Transverse colon (tissue), 4 donors: ENCODE measurements around the gene HIVEP3. TPM values are rescaled to one million over a fixed set of nuclear protein-coding genes. Genes with fewer than 3 reads are reported as not detected.

Experiments used
- DNase-seq: peaks from one replicate; pipeline ENCODE4 v3.0.0-alpha.2; 2019
- H3K27ac ChIP-seq, 4 donors: fragments of 200-600 bp; sonication (generic); 2 replicates each; pipeline ENCODE4 v1.5.1; 2016 to 2018; ENCODE audit warnings: inconsistent platforms in 4 of 4
- H3K27me3 ChIP-seq: fragments of 200-600 bp; sonication (generic); 2 replicates; pipeline ENCODE4 v1.5.1; 2017; ENCODE audit warnings: inconsistent platforms
- H3K36me3 ChIP-seq, 4 donors: fragments of 200-600 bp; sonication (generic); 2 replicates each; pipeline ENCODE4 v1.5.1; 2017 to 2019; ENCODE audit warnings: inconsistent platforms in 4 of 4
- H3K4me1 ChIP-seq, 4 donors: fragments of 200-600 bp; sonication (generic); 2 replicates each; pipeline ENCODE4 v1.5.1; 2017 to 2020; ENCODE audit warnings: inconsistent platforms in 4 of 4
- H3K4me3 ChIP-seq, 4 donors: fragments of 200-600 bp; sonication (generic); 1 replicate in 1 of 4; 2 replicates in 3 of 4; pipeline versions ENCODE4 v1.5.1 to v1.6.1; 2017 to 2019; ENCODE audit warnings: inconsistent platforms in 4 of 4
- H3K9me3 ChIP-seq, 2 donors: fragments of 200-600 bp; sonication (generic); 2 replicates each; pipeline ENCODE4 v1.5.1; 2017 to 2019; ENCODE audit warnings: inconsistent platforms in 2 of 2
- CTCF ChIP-seq, 5 experiments: fragments of 200-600 bp in 3 of 5; fragments of 450-650 bp in 2 of 5; sonication (generic) in 3 of 5; IDR thresholded peaks; 1 replicate in 2 of 5; 2 replicates in 3 of 5; pipeline ENCODE4 v1.5.1; 2016 to 2017; ENCODE audit warnings: antibody characterized with exemption in 5 of 5, inconsistent platforms in 3 of 5, mild to moderate bottlenecking in 2 of 5, moderate library complexity in 1 of 5
- EP300 ChIP-seq: sonication (generic); formaldehyde crosslinking; IDR thresholded peaks from one replicate; pipeline ENCODE4 v1.6.1; 2017; ENCODE audit warnings: antibody characterized with exemption, low read depth
- POLR2A ChIP-seq: fragments of 450-650 bp; IDR thresholded peaks from one replicate; pipeline ENCODE4 v1.6.1; 2016; ENCODE audit warnings: antibody characterized with exemption, mild to moderate bottlenecking, moderate library complexity
- POLR2AphosphoS5 ChIP-seq, 3 donors: sonication (generic); formaldehyde crosslinking; IDR thresholded peaks; one replicate each; pipeline ENCODE4 v1.6.1; 2016; ENCODE audit warnings: antibody characterized with exemption in 3 of 3
- WGBS, 2 donors: methylation state at CpG; one replicate each; pipeline ENCODE4 v1.1.5; 2018; ENCODE audit warnings: low coverage in 1 of 2; 5-methylcytosine and 5-hydroxymethylcytosine counted together
- in situ Hi-C, 4 donors: fragments of 200-750 bp; cut with MboI; loops; one replicate each; pipeline versions ENCODE4 v1.15.0 to v1.15.1; 2017; ENCODE audit warnings: low sequenced_read_pairs in 3 of 4, low pct_ligation_motif_present in 1 of 4, low pct_unique_long_range_greater_than_20kb in 1 of 4
- intact Hi-C: fragments of 100-400 bp; cut with DNase I; formaldehyde crosslinking; loops from one replicate; pipeline ENCODE4 v1.15.1; 2023; ENCODE audit warnings: low total_unique reads
- total RNA-seq, 4 donors: library from RNA; depleted of rRNA; stranded (reverse); fragments of >200 nt; gene quantifications; one replicate each; pipeline ENCODE4 v1.1.0, GENCODE V29; 2016

The HIVEP3 gene
- total RNA-seq, 4 donors from 2014 or later: 3.7 to 15.0 (median 5.2) TPM

GRCh38 chr1:41751804-41752513 is 166.8 kb downstream of the HIVEP3 start:
- in situ Hi-C loops: no loop called here
- peak; percentile 21 for DNase-seq
- no peak overlapping the region for H3K27ac ChIP-seq
- H3K9me3 ChIP-seq: no peaks in the 10 kb centered on the region
- whole genome bisulfite sequencing, 2 donors: 71% methylated on average over 9 of the region's 9 CpGs; no CpG with 5 or more reads in 1 of the 2 donors
- no peak for TF ChIP-seq EP300
- no peak for TF ChIP-seq POLR2A
- TF ChIP-seq CTCF (IDR thresholded peaks at IDR 0.05): no peak
- TF ChIP-seq POLR2AphosphoS5 (IDR thresholded peaks at IDR 0.05): no peak
- H3K4me3 ChIP-seq: no peak overlapping the region
- no peaks in the 10 kb centered on the region for H3K27me3 ChIP-seq
- no peaks in the 10 kb centered on the region for H3K36me3 ChIP-seq
- intact Hi-C loops: no loop called here
- no peaks in the 10 kb centered on the region for H3K4me1 ChIP-seq

DNA sequence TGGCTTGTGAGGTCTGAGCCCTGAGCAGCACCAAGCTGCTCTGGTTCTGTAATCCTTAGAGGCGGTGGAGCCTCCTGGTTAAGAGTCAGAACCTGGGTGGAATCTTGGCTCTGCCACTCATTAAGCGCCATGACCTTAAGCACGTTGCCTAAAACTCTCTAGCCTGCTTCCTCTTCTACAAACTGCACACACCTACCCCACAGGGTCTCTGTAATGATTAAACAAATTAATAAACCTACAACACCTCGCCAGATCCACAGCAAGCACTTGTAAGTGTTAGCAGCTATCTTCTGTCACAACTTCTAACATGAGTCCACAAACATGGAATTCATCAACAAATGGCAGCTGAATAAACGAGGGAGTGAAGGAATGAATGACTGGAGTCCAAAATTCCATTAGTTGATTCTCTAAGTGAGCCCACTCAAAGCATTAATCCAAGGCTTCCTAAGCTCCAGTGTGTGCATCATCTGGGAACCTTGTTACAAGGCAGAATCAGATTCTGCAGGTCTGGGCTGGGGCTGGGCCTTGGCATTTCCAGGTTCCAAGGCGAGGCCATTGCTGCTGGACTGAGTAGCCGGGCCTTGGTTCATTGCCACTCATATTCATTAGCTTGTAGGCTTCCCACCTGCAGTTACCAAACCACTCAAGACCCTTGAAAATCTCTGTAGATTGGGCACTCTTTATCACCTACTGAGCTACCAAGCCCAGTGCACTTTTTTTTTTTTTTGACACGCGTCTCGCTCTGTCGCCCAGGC is 168.6 kb downstream of the HIVEP3 start:
- 70 to 75% methylated on average over 3 to 11 of the region's 11 CpGs for WGBS, 2 donors
- Histone ChIP-seq H3K4me1 (no peaks in the 10 kb centered on the region), H3K27me3 (no peaks in the 10 kb centered on the region), H3K9me3 (no peaks in the 10 kb centered on the region), H3K4me3 (no peak overlapping the region), H3K27ac (no peak overlapping the region), H3K36me3 (no peaks in the 10 kb centered on the region)
- TF ChIP-seq POLR2AphosphoS5 (IDR thresholded peaks at IDR 0.05) (no peak), CTCF (IDR thresholded peaks at IDR 0.05) (no peak), EP300 (no peak), POLR2A (no peak)
- in situ Hi-C loops (no loop called here), intact Hi-C loops (no loop called here)
- DNase-seq: no peak

DNA sequence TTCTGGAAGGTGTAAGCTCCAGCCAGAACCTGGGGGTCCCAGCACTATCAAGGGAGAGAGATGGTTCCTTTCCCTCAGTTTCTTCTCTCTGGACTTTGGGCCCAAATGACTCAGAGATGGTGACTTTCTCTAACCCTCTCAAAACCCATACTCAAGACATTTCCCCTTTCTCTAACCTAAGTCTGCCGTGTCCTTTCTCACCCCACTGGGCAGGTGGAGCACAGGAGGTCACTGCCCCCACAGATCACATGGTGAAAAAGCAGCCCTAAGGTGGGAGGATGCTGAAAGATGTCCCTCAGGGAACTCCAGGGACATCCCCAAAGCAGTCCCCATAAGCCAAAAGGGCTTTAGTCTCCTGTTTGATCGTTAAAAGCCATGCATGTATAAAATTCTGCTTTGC is 173.7 kb downstream of the HIVEP3 start:
- intact Hi-C loops (no loop called here), in situ Hi-C loops (no loop called here)
- Histone ChIP-seq H3K4me1 (peaks cover 0 to 8% (median 0%) of the 10 kb centered on the region in 4 donors), H3K9me3 (no peaks in the 10 kb centered on the region), H3K27me3 (no peaks in the 10 kb centered on the region), H3K36me3 (no peaks in the 10 kb centered on the region), H3K27ac (no peak overlapping the region), H3K4me3 (no peak overlapping the region)
- no peak for TF ChIP-seq EP300
- no peak for TF ChIP-seq CTCF (IDR thresholded peaks at IDR 0.05)
- no peak for TF ChIP-seq POLR2A
- TF ChIP-seq POLR2AphosphoS5 (IDR thresholded peaks at IDR 0.05): no peak
- WGBS, 2 donors: 67 to 100% methylated on average over 1 to 2 of the region's 2 CpGs
- no peak for DNase-seq

GRCh38 chr1:41743366-41743765 is 175.4 kb downstream of the HIVEP3 start:
- 95 to 100% methylated on average over 2 to 3 of the region's 3 CpGs for WGBS, 2 donors
- Histone ChIP-seq H3K27me3 (no peaks in the 10 kb centered on the region), H3K9me3 (no peaks in the 10 kb centered on the region), H3K27ac (no peak overlapping the region), H3K4me1 (peaks cover 0 to 19% (median 0%) of the 10 kb centered on the region in 4 donors), H3K4me3 (no peak overlapping the region), H3K36me3 (no peaks in the 10 kb centered on the region)
- in situ Hi-C loops: no loop called here
- intact Hi-C loops: no loop called here
- no peak for TF ChIP-seq POLR2AphosphoS5 (IDR thresholded peaks at IDR 0.05)
- no peak for TF ChIP-seq EP300
- TF ChIP-seq POLR2A: no peak
- TF ChIP-seq CTCF (IDR thresholded peaks at IDR 0.05): no peak
- no peak for DNase-seq
